Retinal pigment epithelial cell (primary cell): ENCODE measurements around the gene PTGDR2.
A peak's percentile ranks its signal among the peaks of the same experiment; 100 is the strongest.

ENCODE experiments used
- DNase-seq: peaks from one replicate; pipeline ENCODE4 v3.0.0-alpha.2; 2010; ENCODE audit warnings: low read depth
- H3K4me3 ChIP-seq: 2 replicates; pipeline ENCODE4 v1.5.1; 2011; ENCODE audit warnings: mild to moderate bottlenecking, low read length, control low read depth, moderate library complexity
- TF ChIP-seq, protein P1 (sequence below): conservative IDR thresholded peaks from 2 replicates; pipeline ENCODE4 v1.5.1; 2011; ENCODE audit warnings: low read depth, low read length, control low read depth, inconsistent platforms

The PTGDR2 gene

GRCh38 chr11:60897496-60897895 lies 41.7 kb upstream of the PTGDR2 start:
- no peak for DNase-seq
- TF ChIP-seq, protein P1, sequence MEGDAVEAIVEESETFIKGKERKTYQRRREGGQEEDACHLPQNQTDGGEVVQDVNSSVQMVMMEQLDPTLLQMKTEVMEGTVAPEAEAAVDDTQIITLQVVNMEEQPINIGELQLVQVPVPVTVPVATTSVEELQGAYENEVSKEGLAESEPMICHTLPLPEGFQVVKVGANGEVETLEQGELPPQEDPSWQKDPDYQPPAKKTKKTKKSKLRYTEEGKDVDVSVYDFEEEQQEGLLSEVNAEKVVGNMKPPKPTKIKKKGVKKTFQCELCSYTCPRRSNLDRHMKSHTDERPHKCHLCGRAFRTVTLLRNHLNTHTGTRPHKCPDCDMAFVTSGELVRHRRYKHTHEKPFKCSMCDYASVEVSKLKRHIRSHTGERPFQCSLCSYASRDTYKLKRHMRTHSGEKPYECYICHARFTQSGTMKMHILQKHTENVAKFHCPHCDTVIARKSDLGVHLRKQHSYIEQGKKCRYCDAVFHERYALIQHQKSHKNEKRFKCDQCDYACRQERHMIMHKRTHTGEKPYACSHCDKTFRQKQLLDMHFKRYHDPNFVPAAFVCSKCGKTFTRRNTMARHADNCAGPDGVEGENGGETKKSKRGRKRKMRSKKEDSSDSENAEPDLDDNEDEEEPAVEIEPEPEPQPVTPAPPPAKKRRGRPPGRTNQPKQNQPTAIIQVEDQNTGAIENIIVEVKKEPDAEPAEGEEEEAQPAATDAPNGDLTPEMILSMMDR: no peak

GRCh38 chr11:60895687-60896086 lies 39.9 kb upstream of the PTGDR2 start:
- no peak overlapping the region for H3K4me3 ChIP-seq
- DNase-seq: no peak
- TF ChIP-seq, protein P1: no peak

More at GRCh38 chr11:60897496-60897895, 41.7 kb upstream of the PTGDR2 start:
- no peak overlapping the region for H3K4me3 ChIP-seq

GRCh38 chr11:60891103-60891741 lies 35.5 kb upstream of the PTGDR2 start:
- TF ChIP-seq, protein P1: no peak
- H3K4me3 ChIP-seq: no peak overlapping the region
- no peak for DNase-seq

GRCh38 chr11:60890696-60891095 lies 34.9 kb upstream of the PTGDR2 start:
- DNase-seq: no peak
- H3K4me3 ChIP-seq: no peak overlapping the region
- TF ChIP-seq, protein P1: no peak

- TF ChIP-seq, protein P1: no peak
Observed at GRCh38 chr11:60889869-60890311, 34.1 kb upstream of the PTGDR2 start.

GRCh38 chr11:60887556-60887955 lies 31.8 kb upstream of the PTGDR2 start:
- no peak overlapping the region for H3K4me3 ChIP-seq
- DNase-seq: no peak
- TF ChIP-seq, protein P1: peak; percentile 78

More at GRCh38 chr11:60889869-60890311, 34.1 kb upstream of the PTGDR2 start:
- no peak overlapping the region for H3K4me3 ChIP-seq
- DNase-seq: no peak

DNA sequence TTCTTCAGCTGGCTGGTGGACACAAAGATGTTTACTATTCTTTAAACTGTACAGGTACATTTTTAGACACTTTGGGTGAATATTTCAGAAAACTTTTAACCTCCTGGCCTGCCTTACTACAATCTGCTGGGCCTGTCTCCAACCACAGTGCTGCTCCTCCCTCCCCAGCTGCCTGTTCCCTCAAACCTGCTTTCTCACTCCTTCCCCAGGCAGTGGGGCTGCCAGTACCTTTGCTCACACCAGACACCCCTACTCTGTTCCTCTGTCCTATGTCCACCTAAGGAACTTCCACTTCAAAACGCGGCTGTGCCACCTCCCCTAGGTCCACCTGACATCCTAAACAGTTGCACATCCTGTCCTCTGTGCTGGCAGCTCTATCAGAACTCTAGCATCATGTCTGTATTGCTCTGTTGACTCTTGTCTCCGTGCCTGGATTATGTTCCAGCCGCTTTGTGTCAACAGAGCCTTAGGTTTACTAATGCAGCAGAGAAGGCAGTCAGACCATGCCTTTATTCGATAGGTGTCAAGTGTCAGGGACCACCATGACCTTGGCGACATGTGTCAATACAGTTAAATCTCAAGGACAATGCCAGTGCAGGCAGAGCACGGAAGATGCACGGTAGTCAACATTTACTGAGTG lies 25.0 kb upstream of the PTGDR2 start:
- TF ChIP-seq, protein P1: no peak
- DNase-seq: no peak
- no peak overlapping the region for H3K4me3 ChIP-seq
